Activated CD4-positive, alpha-beta T cell treated with anti-CD3 and anti-CD28 coated beads for 36 hours (primary cell): ENCODE data around the gene G2E3. TPM values are rescaled to one million over a fixed set of nuclear protein-coding genes. Genes with fewer than 3 reads are reported as not detected.

Experiments used
- ATAC-seq: fragments of 200-7000 bp; cut with Tn5 transposase; one replicate; pipeline ENCODE4 v1.10.0; 2021; ENCODE audit warnings: mild to moderate bottlenecking, moderate library complexity
- CTCF ChIA-PET: fragments of 350-600 bp; sonication (Branson Sonifier 250); formaldehyde crosslinking; loops from one replicate; lab custom pipeline; 2021; ENCODE audit warnings: antibody characterized with exemption; lab: Charles Lee
- POLR2A ChIA-PET: fragments of 350-600 bp; sonication (Branson Sonifier 250); formaldehyde crosslinking; loops from one replicate; lab custom pipeline; 2021; ENCODE audit warnings: antibody characterized with exemption, inconsistent platforms; lab: Charles Lee
- DNase-seq: peaks from one replicate; pipeline ENCODE4 v3.0.0-alpha.2; 2020
- H3K27ac Mint-ChIP-seq: one replicate; pipeline ENCODE4 v1.8.0; 2021; ENCODE audit warnings: mixed read lengths
- H3K27me3 Mint-ChIP-seq: one replicate; pipeline ENCODE4 v1.8.0; 2021; ENCODE audit warnings: mixed read lengths
- H3K36me3 Mint-ChIP-seq: one replicate; pipeline ENCODE4 v1.8.0; 2021; ENCODE audit warnings: low read depth, mixed read lengths
- H3K4me1 Mint-ChIP-seq: one replicate; pipeline ENCODE4 v1.8.0; 2021; ENCODE audit warnings: mixed read lengths
- H3K4me3 Mint-ChIP-seq: one replicate; pipeline ENCODE4 v1.8.0; 2021; ENCODE audit warnings: mild to moderate bottlenecking, moderate library complexity, mixed read lengths
- H3K9me3 Mint-ChIP-seq: one replicate; pipeline ENCODE4 v1.8.0; 2021; ENCODE audit warnings: low read depth, mixed read lengths
- intact Hi-C, 2 experiments: fragments of 100-400 bp; cut with DNase I in 1 of 2; cut with micrococcal nuclease in 1 of 2; formaldehyde crosslinking; loops; one replicate each; pipeline versions ENCODE4 v1.14.2 to v1.15.1; 2022 to 2024; cut with DNase I, micrococcal nuclease
- total RNA-seq, 2 experiments: library from RNA; stranded (reverse); gene quantifications; one replicate each; pipeline ENCODE4 v1.2.3, GENCODE V29; 2021

Gene G2E3, protein sequence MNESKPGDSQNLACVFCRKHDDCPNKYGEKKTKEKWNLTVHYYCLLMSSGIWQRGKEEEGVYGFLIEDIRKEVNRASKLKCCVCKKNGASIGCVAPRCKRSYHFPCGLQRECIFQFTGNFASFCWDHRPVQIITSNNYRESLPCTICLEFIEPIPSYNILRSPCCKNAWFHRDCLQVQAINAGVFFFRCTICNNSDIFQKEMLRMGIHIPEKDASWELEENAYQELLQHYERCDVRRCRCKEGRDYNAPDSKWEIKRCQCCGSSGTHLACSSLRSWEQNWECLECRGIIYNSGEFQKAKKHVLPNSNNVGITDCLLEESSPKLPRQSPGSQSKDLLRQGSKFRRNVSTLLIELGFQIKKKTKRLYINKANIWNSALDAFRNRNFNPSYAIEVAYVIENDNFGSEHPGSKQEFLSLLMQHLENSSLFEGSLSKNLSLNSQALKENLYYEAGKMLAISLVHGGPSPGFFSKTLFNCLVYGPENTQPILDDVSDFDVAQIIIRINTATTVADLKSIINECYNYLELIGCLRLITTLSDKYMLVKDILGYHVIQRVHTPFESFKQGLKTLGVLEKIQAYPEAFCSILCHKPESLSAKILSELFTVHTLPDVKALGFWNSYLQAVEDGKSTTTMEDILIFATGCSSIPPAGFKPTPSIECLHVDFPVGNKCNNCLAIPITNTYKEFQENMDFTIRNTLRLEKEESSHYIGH
- 10 to 100 TPM; 16.9 to 29.6 TPM for total RNA-seq

DNA sequence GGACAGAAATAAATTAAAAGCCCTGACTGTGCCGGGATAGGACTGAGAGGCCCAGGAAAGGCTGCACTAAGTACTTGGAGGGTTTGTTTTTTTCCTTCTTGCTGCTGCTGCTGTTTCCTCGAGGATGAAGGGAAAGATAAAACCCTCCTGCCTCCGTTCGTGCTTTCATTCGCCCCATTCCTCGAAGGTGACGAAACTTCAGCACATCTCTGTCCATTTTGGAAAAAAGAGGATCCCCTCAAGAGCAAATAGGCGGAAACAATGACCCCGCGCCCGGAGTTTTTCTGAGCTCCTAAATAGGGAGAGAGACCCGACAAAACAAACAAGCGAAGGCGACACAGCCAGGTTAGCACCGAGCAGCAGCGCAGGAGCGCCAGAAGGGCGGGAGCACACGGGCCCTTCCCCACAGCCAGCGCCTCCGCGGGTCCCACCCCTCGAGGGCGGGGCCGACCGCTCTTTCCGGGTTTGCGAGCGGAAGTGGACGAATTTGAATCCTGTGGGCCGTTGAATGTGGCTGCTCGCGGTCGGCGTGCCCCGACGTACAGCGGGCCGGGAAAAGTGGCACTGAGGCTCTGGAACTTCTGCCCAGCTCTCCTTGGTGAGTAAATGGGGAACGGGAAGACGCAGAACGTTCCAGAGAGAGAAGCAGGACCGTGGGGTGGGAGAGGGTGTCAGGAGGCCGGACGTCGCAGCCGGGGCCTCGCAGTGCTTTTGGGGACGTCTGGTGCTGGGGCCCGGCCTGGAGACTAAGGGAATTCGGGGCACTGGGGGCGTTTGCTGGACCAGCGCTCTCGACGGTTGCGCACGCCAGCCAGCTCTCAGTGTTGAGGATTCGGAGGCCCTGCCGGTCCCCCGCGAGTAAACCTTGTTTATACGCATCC is at the start of gene G2E3:
G2E3 (plus strand) TSS at position 484 of the 881 bp plus-strand sequence. CDS start 21,922 bp downstream, outside the sequence.
- peaks cover 2% of the 10 kb centered on the region for H3K27me3 Mint-ChIP-seq
- intact Hi-C loops = loop anchor here (1.0 to 2.0 kb wide), 5 partner anchors 61 to 898 kb away; partner anchors contain the start of genes DTD2 (in 1 of the 2), HECTD1 (in 1 of the 2), SCFD1 (in 1 of the 2) and STRN3 (in 1 of the 2)
- ChIA-PET POLR2A (no interaction called here), CTCF (interaction anchor here (1.0 kb wide), 1 partner anchor 27 kb away, joined by 3 read pairs; no protein-coding TSS in a partner anchor)
- peaks cover 33% of the 10 kb centered on the region for H3K4me1 Mint-ChIP-seq
- ATAC-seq (peak; percentile 99), DNase-seq (peak; percentile 93)
- peak within 1 kb of the TSS; percentile 100 for H3K4me3 Mint-ChIP-seq
- H3K27ac Mint-ChIP-seq = peak within 1 kb of the TSS; percentile 100
- H3K36me3 Mint-ChIP-seq = peaks cover 26% of the 10 kb centered on the region
- H3K9me3 Mint-ChIP-seq = no peaks in the 10 kb centered on the region

DNA sequence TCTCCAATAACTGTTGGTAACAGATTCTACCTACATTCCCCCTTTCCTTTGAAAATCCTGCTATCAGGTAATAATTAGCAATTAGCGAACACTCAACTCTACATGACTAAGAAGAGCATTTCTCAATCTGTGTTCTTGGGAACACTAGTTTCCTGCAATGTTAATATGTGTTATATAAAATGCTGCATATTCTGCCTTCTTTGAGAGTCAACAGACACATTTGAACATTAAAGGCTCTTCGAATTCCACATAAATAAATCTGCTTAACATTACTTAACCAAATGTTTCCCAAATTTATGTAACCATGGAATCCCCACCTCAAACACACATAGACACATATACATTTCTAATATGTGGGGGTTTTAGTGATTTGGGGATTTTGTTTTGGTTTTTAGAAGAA is 41.2 kb upstream of the G2E3 start:
- DNase-seq (no peak), ATAC-seq (no peak)
- ChIA-PET CTCF (no interaction called here), POLR2A (no interaction called here)
- Mint-ChIP-seq H3K4me3 (no peak overlapping the region), H3K27me3 (peaks cover 6% of the 10 kb centered on the region), H3K9me3 (no peaks in the 10 kb centered on the region), H3K36me3 (no peaks in the 10 kb centered on the region), H3K4me1 (peaks cover 10% of the 10 kb centered on the region), H3K27ac (no peak overlapping the region)
- intact Hi-C loops = no loop called here

DNA sequence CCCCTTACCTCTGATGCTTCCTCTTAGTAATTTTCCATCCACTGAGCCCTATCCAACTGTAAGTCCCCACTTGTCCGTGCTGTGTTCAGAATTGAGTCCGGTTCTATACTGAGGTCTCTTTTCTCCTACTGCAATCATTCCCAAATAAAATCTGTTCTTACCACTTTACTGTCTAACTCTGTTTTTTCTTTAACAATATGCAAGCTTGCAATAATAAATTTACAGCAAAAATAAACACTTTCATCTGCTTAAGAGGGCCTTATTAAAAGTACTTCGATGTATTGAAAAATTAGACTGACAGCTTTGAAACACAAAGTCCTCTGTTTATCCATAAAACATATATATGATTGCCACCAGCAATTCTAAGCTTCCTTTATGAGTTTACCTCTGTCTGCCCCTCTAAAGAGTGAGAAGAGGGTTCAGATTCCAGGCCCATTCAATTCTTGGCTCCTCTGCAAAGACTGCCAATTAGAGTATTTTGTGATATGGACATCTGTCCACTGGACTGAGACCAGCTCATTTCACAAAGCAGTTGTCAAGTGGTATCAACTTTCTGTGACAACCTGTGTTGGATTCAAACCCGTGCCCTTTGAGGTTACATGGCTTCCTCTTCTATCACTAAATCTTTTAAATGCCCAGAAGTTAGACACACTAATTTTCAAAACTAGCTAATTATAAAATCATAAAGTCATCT is 39.9 kb upstream of the G2E3 start:
- intact Hi-C loops = no loop called here
- POLR2A ChIA-PET = no interaction called here
- DNase-seq (no peak), ATAC-seq (no peak)
- Mint-ChIP-seq H3K9me3 (no peaks in the 10 kb centered on the region), H3K27ac (no peak overlapping the region), H3K36me3 (no peaks in the 10 kb centered on the region), H3K4me3 (no peak overlapping the region), H3K27me3 (peaks cover 3% of the 10 kb centered on the region), H3K4me1 (peaks cover 10% of the 10 kb centered on the region)
- CTCF ChIA-PET = interaction anchor here (0.8 to 4.5 kb wide), 5 partner anchors 7 to 144 kb away, joined by 3 to 40 read pairs (median 3); no protein-coding TSS in a partner anchor

DNA sequence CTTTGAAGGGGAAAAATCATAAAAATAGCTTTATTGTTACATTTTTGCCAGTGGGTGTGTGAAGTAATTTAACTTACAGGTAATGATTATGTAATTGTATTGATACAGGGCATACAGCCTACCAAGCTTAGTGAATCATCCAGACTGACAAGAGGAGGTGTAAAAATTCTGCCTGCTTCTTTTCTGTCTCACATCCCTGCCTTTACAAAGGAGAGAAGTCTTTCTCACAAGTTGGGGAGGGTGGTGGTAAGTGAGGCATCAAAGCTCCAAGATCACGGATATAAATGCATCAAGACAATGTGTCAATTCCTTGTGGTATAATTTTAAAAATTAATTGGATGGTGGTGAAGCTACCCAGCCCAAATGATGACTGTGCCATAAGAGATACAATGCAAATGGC is 39.0 kb upstream of the G2E3 start:
- ATAC-seq (no peak), DNase-seq (no peak)
- H3K4me1 Mint-ChIP-seq = peaks cover 10% of the 10 kb centered on the region
- H3K9me3 Mint-ChIP-seq = no peaks in the 10 kb centered on the region
- intact Hi-C loops = loop anchor here (10.0 kb wide), 1 partner anchor 975 kb away; no protein-coding TSS in a partner anchor
- POLR2A ChIA-PET = no interaction called here
- no peaks in the 10 kb centered on the region for H3K36me3 Mint-ChIP-seq
- no peak overlapping the region for H3K4me3 Mint-ChIP-seq
- no peak overlapping the region for H3K27ac Mint-ChIP-seq
- H3K27me3 Mint-ChIP-seq = peaks cover 3% of the 10 kb centered on the region
- CTCF ChIA-PET = interaction anchor here (0.6 to 4.5 kb wide), 7 partner anchors 8 to 286 kb away, joined by 3 to 40 read pairs (median 3); no protein-coding TSS in a partner anchor

DNA sequence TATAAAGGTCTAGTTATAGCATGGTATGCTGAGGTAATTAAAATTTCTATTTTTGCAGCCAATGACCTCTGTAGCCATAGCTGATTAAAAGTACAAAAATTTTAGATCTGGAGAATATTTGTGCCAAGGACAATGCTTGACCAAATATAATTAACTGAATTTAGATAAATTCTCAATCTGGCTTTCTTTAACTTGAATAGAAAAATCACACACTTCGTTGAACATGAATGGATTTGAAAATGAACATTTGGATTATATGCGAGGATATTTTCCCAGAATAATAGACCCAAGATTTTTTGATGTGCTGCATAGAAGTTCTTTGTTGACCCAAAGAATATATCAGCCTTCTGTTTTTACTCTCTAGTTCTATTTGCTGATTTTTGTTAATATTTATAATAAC is 38.4 kb upstream of the G2E3 start:
- Mint-ChIP-seq H3K9me3 (no peaks in the 10 kb centered on the region), H3K27me3 (no peaks in the 10 kb centered on the region), H3K27ac (no peak overlapping the region), H3K36me3 (no peaks in the 10 kb centered on the region), H3K4me3 (no peak overlapping the region), H3K4me1 (peaks cover 10% of the 10 kb centered on the region)
- POLR2A ChIA-PET = no interaction called here
- DNase-seq (no peak), ATAC-seq (no peak)
- CTCF ChIA-PET = interaction anchor here (0.7 to 4.5 kb wide), 9 partner anchors 9 to 250 kb away, joined by 3 to 40 read pairs (median 4); no protein-coding TSS in a partner anchor
- intact Hi-C loops = loop anchor here (10.0 kb wide), 1 partner anchor 976 kb away; no protein-coding TSS in a partner anchor

DNA sequence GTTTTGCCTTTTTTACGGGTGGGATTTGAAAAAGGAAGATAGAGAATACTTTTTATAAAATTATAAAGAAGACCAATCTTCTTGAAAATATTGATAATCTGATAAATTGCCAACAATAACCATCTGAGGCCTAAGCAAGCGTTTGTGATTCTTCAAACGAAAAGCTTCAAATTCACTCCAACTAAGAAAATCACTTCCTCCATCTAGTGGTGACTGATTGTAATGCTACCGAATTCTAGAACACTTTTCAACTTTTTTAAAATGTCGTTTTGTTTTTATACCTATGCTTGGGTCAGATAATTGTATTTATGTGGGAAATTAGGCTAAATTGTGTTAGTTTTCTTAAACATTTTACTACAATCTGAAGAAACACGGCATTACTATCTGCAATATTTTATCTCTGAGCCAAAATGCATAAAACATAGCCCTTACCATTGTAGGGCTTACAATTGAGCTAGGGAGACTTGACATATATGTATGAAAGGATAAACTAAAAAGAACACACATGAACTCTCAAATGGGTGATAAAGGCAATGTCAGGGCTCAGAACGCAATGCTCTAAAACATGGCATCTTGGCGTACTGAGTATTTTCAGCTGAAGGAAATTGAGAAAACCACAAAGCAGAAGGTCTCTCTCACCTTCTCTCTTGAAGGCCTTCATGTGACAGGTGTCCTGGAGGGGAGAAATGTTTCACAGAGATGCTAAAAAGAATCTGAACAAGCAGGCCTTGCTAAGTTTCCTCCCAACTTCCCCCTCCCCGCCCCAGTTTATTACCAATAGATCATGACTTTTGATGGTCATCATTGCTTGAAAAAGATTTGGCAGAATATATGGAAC is 36.8 kb upstream of the G2E3 start:
- Mint-ChIP-seq H3K27ac (no peak overlapping the region), H3K4me3 (no peak overlapping the region), H3K9me3 (no peaks in the 10 kb centered on the region), H3K4me1 (peaks cover 10% of the 10 kb centered on the region), H3K27me3 (no peaks in the 10 kb centered on the region), H3K36me3 (no peaks in the 10 kb centered on the region)
- no peak for DNase-seq
- ChIA-PET CTCF (interaction anchor here (0.7 to 4.5 kb wide), 17 partner anchors 8 to 688 kb away, joined by 3 to 40 read pairs (median 4); no protein-coding TSS in a partner anchor), POLR2A (no interaction called here)
- intact Hi-C loops = loop anchor here (1.0 to 10.0 kb wide), 3 partner anchors 147 to 977 kb away; no protein-coding TSS in a partner anchor
- peak; percentile 39 for ATAC-seq

DNA sequence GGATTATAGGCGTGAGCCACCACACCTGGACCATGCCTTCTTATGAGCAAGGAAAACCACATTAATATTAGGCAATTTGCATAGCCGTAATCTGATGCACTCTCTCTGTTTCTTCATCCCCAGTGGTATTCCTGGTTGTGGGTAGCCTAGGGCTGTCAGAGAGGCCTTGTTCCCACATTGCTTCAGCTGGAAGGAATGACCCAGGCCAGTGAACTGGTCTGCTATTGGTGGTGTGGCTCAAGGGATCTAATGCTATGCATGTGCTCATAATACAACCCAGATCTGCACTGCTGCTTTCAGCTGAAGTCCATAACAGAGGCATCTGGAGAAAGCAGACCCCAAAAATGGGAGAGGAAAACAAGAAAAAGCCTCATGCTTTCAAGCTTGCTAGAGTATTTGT is 33.1 kb upstream of the G2E3 start:
- intact Hi-C loops = loop anchor here (10.0 kb wide), 1 partner anchor 981 kb away; no protein-coding TSS in a partner anchor
- H3K4me1 Mint-ChIP-seq = peaks cover 10% of the 10 kb centered on the region
- CTCF ChIA-PET = interaction anchor here (0.8 kb wide), 1 partner anchor 559 kb away, joined by 4 read pairs; no protein-coding TSS in a partner anchor
- DNase-seq (no peak), ATAC-seq (no peak)
- no peak overlapping the region for H3K27ac Mint-ChIP-seq
- H3K27me3 Mint-ChIP-seq = no peaks in the 10 kb centered on the region
- H3K4me3 Mint-ChIP-seq = no peak overlapping the region
- no peaks in the 10 kb centered on the region for H3K9me3 Mint-ChIP-seq
- POLR2A ChIA-PET = no interaction called here
- H3K36me3 Mint-ChIP-seq = no peaks in the 10 kb centered on the region

DNA sequence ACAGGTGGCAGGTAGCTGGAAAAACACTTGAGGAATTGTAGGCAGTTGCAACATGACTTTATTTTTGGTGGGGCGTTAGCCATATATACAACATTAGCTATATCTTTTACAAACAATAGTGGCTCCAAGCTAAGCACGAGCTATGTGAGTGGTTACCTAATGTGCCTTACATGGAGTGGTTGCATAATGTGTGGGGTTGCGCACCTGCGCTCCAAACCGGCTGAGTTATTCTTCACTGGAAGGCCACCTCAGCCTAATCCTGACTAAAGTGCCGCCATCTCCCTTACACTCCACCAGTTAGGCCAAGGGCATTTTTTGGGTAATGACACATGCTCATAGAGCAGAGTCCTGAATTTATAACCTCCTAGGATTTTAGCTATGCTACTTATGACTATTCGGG is 31.8 kb upstream of the G2E3 start:
- POLR2A ChIA-PET = no interaction called here
- ATAC-seq (no peak), DNase-seq (no peak)
- Mint-ChIP-seq H3K27ac (no peak overlapping the region), H3K4me1 (peaks cover 4% of the 10 kb centered on the region), H3K4me3 (no peak overlapping the region), H3K36me3 (no peaks in the 10 kb centered on the region), H3K27me3 (peaks cover 2% of the 10 kb centered on the region), H3K9me3 (no peaks in the 10 kb centered on the region)
- intact Hi-C loops = loop anchor here (10.0 kb wide), 1 partner anchor 982 kb away; no protein-coding TSS in a partner anchor
- CTCF ChIA-PET = interaction anchor here (0.7 kb wide), 1 partner anchor 24 kb away, joined by 3 read pairs; no protein-coding TSS in a partner anchor

DNA sequence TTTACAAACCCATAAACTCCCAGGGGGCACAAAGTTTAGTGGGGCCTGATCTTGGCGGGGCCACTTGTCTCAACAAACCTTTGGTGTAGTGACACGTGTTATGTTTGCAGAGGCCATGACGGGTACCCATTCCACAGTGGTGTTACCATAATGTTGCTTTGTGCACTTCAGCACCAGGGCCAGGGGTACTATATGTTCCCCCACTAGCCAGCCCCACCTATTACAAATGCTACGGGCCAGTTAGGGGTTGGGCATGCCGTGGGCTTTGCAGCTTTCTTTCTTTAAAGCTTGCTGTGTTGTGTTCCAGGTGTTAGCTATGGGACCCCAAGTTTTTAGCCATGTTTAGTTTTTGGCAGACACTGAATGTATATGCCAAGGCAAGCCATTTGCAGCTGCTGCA is 30.8 kb upstream of the G2E3 start:
- Mint-ChIP-seq H3K9me3 (no peaks in the 10 kb centered on the region), H3K27me3 (peaks cover 2% of the 10 kb centered on the region), H3K36me3 (no peaks in the 10 kb centered on the region), H3K27ac (no peak overlapping the region), H3K4me1 (no peaks in the 10 kb centered on the region), H3K4me3 (no peak overlapping the region)
- ATAC-seq (no peak), DNase-seq (no peak)
- intact Hi-C loops = loop anchor here (10.0 kb wide), 1 partner anchor 983 kb away; no protein-coding TSS in a partner anchor
- ChIA-PET POLR2A (no interaction called here), CTCF (interaction anchor here (0.7 kb wide), 1 partner anchor 28 kb away, joined by 3 read pairs; no protein-coding TSS in a partner anchor)
